ENCODE results near the gene TMEM203. TPM values are rescaled to one million over a fixed set of nuclear protein-coding genes. Genes with fewer than 3 reads are reported as not detected.

The TMEM203 gene
- total RNA-seq, 4 donors from 2014 or later = 19.4 to 29.6 (median 25.4) TPM

DNA sequence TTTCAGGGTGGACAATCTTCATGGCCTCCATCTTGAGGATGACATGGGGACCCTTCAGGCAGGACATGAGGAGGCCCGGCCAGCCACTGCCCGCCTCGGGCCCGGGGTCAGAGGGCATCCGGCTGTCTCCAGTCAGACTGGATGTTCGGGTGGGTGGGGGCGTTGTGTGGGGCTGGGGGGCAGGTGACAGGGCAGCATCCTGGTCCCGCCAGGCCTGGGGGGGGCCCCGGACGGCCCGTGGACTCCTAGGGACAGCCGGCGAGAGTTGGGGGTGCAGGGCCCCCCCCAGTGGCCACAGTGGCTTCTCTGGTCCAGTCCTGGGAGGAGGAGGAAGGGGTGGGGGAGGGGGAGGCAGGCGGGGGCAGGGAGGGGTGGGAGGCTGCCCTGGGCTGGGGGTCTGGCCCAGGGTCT lies 15.7 kb upstream of the TMEM203 start:
- DNase-seq = no peak
- H3K9me3 ChIP-seq = no peaks in the 10 kb centered on the region
- TF ChIP-seq, protein P1, sequence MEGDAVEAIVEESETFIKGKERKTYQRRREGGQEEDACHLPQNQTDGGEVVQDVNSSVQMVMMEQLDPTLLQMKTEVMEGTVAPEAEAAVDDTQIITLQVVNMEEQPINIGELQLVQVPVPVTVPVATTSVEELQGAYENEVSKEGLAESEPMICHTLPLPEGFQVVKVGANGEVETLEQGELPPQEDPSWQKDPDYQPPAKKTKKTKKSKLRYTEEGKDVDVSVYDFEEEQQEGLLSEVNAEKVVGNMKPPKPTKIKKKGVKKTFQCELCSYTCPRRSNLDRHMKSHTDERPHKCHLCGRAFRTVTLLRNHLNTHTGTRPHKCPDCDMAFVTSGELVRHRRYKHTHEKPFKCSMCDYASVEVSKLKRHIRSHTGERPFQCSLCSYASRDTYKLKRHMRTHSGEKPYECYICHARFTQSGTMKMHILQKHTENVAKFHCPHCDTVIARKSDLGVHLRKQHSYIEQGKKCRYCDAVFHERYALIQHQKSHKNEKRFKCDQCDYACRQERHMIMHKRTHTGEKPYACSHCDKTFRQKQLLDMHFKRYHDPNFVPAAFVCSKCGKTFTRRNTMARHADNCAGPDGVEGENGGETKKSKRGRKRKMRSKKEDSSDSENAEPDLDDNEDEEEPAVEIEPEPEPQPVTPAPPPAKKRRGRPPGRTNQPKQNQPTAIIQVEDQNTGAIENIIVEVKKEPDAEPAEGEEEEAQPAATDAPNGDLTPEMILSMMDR (IDR thresholded peaks at IDR 0.05) = no peak
- no peak for TF ChIP-seq POLR2A (IDR thresholded peaks at IDR 0.05)
- H3K27me3 ChIP-seq = no peaks in the 10 kb centered on the region
- peak overlapping the region in 3 of 4 donors; percentile 65 to 97 (median 70) for H3K27ac ChIP-seq
- intact Hi-C loops (cut with DNase I) = no loop called here
- H3K36me3 ChIP-seq = peaks cover 0 to 6% (median 0%) of the 10 kb centered on the region in 3 donors
- no CpG with 5 or more reads among the region's 14 CpGs for WGBS, 2 donors
- H3K4me3 ChIP-seq = peak overlapping the region; percentile 30 to 89 (median 58)
- H3K4me1 ChIP-seq = peaks cover 39 to 89% (median 45%) of the 10 kb centered on the region in 3 donors

DNA sequence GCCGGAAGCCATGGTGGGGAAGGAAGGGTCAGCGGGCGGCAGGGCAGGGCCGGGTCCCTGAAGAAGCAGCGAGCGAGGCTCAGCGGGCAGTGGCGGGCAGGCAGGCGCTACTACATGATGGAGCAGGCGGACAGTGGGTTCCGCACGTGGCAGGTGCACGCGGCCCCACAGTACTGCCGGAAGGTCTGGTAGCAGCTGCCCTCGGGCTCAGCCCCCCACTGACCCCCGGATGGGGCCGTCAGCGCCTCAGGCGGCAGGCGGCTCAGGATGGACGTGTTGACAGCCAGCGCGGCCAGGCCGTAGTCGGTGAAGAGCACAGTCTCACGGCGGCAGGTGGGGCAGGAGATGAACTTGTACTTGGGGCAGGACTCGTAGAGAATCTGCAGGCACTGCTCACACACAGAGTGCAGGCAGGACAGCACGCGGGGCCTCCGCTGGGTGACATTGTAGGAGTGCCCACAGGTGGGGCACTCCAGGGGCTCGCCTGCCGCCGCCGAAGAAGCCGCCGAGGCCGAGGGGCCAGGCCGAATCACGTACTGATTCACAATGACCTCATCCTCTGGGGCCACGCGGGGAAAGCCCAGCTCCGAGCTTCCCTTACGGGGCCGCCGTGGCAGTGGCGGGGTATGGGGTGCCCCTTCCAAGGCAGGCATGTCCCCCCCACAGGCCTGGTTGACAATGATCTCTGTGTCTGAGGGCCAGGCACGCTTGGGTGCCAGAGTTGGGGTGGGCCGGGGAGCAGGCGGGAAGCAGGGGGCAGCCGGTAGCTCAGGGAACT lies 15.1 kb upstream of the TMEM203 start:
- peaks cover 0 to 12% (median 0%) of the 10 kb centered on the region in 3 donors for H3K36me3 ChIP-seq
- no peak for DNase-seq
- WGBS, 2 donors = 91 to 95% methylated on average over 13 to 19 of the region's 52 CpGs
- no peak overlapping the region for H3K4me3 ChIP-seq
- no peak for TF ChIP-seq POLR2A (IDR thresholded peaks at IDR 0.05)
- TF ChIP-seq, protein P1 (IDR thresholded peaks at IDR 0.05) = no peak
- no peaks in the 10 kb centered on the region for H3K9me3 ChIP-seq
- peaks cover 39 to 83% (median 44%) of the 10 kb centered on the region in 3 donors for H3K4me1 ChIP-seq
- intact Hi-C loops (cut with DNase I) = no loop called here
- H3K27ac ChIP-seq = peak overlapping the region in 1 of 4 donors; percentile 70
- no peaks in the 10 kb centered on the region for H3K27me3 ChIP-seq

DNA sequence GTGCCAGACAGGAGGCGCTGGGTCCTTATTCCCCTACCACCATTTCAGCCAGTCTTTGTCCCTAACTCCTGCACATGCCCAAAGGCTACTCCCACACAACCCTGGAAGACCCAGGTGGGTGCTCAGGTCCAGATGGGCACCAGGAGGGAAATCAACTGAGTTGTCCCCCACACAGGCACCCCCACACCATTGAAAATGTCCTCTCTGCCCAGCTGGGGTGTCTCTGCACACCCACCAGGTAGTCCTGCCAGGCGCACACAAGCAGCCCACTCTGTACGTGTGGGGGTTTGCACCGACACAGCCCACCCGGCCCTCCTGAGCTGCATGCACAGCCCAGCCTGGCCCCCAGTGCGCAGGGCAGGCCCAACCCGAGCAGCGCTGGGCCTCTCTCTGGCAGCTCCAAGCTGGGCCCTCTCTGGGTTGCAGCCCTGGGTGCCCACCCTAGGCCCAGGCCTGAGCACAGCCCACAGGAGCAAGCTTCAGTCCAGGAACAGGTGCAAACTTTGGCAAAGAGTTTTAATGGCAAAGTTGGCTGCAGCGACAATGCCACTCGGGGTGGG lies 14.4 kb upstream of the TMEM203 start:
- no peak overlapping the region for H3K4me3 ChIP-seq
- intact Hi-C loops (cut with DNase I) = no loop called here
- no peak for TF ChIP-seq POLR2A (IDR thresholded peaks at IDR 0.05)
- TF ChIP-seq, protein P1 (IDR thresholded peaks at IDR 0.05) = no peak
- 92% methylated on average over 2 of the region's 10 CpGs for WGBS, 2 donors
- DNase-seq = no peak
- H3K27ac ChIP-seq = no peak overlapping the region
- peaks cover 38 to 76% (median 44%) of the 10 kb centered on the region in 3 donors for H3K4me1 ChIP-seq
- H3K27me3 ChIP-seq = no peaks in the 10 kb centered on the region
- peaks cover 0 to 19% (median 0%) of the 10 kb centered on the region in 3 donors for H3K36me3 ChIP-seq
- H3K9me3 ChIP-seq = no peaks in the 10 kb centered on the region

DNA sequence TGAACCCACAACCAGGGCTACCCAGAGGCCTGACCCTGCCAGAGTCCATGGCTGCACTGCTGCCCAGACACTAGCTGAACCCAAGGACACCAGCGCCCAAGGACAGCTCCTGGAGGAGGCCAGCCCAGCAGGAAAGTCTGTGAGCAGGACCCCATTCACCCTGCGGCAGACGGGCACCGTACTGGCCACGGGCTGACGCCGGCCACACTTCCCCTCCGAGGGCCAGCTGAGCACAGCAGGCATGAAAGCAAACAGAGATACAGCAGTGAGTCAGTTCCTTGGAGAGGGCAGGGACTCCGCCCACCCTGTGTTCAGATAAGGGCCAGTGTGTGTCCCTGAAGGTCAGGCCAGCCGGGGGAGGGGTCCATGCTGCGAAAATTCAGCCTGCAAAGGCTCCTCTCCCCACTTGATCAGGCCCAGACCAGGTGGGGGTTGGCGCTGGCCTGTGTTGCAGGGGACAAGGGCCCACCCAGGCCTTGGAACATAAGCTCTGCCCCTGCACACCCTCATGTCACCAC lies 13.4 kb upstream of the TMEM203 start:
- Histone ChIP-seq H3K4me3 (peak overlapping the region; percentile 37 to 66 (median 50)), H3K27ac (peak overlapping the region in 3 of 4 donors; percentile 83 to 92 (median 91))

More for the DNA sequence above, 13.4 kb upstream of the TMEM203 start:
- H3K27me3 ChIP-seq = no peaks in the 10 kb centered on the region
- H3K36me3 ChIP-seq = peaks cover 0 to 29% (median 0%) of the 10 kb centered on the region in 3 donors
- H3K9me3 ChIP-seq = no peaks in the 10 kb centered on the region
- peaks cover 28 to 66% (median 33%) of the 10 kb centered on the region in 3 donors for H3K4me1 ChIP-seq
- 69% methylated on average over 4 of the region's 12 CpGs; no CpG with 5 or more reads in 1 of the 2 donors for WGBS, 2 donors
- DNase-seq = no peak
- no peak for TF ChIP-seq POLR2A (IDR thresholded peaks at IDR 0.05)
- TF ChIP-seq, protein P1 (IDR thresholded peaks at IDR 0.05) = no peak
- intact Hi-C loops (cut with DNase I) = no loop called here
